ENCODE data around the gene SLC9A7. TPM values are rescaled to one million over a fixed set of nuclear protein-coding genes. Genes with fewer than 3 reads are reported as not detected.

The SLC9A7 gene
- total and polyA plus RNA-seq, 3 donors from 2014 or later: 2.6 to 8.1 (median 7.4) TPM

DNA sequence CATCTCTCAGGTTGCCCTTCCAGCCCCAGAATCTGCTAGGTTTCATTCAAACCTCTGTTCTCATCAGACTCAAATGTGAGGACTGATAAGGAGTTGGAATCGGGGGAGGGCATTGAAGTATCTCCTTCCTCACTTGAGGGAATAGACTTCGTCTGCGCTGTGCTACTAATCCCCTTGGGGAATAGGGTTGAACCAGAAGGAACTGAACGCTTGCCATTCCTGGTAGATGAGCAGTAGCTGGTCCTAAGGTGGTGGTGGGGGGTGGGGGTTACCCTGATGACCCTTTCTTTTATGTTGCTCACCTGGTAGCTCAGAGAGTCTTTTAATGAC is 692 bp upstream of the SLC9A7 start:
- DNase-seq: no peak
- Histone ChIP-seq H3K9me3 (no peaks in the 10 kb centered on the region), H3K4me3 (peak overlapping the region; percentile 41 to 48), H3K36me3 (ENCODE audit: low read depth, missing control alignments) (no peaks in the 10 kb centered on the region), H3K4me1 (no peaks in the 10 kb centered on the region), H3K27ac (no peak overlapping the region), H3K27me3 (no peaks in the 10 kb centered on the region)
- TF ChIP-seq POLR2A (IDR thresholded peaks at IDR 0.05): no peak
- TF ChIP-seq, protein P1, sequence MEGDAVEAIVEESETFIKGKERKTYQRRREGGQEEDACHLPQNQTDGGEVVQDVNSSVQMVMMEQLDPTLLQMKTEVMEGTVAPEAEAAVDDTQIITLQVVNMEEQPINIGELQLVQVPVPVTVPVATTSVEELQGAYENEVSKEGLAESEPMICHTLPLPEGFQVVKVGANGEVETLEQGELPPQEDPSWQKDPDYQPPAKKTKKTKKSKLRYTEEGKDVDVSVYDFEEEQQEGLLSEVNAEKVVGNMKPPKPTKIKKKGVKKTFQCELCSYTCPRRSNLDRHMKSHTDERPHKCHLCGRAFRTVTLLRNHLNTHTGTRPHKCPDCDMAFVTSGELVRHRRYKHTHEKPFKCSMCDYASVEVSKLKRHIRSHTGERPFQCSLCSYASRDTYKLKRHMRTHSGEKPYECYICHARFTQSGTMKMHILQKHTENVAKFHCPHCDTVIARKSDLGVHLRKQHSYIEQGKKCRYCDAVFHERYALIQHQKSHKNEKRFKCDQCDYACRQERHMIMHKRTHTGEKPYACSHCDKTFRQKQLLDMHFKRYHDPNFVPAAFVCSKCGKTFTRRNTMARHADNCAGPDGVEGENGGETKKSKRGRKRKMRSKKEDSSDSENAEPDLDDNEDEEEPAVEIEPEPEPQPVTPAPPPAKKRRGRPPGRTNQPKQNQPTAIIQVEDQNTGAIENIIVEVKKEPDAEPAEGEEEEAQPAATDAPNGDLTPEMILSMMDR (IDR thresholded peaks at IDR 0.05): no peak
- WGBS, 2 donors: 0 to 9% methylated on average over 1 to 4 of the region's 4 CpGs
- intact Hi-C loops (cut with DNase I; ENCODE audit: low total_unique reads): no loop called here

DNA sequence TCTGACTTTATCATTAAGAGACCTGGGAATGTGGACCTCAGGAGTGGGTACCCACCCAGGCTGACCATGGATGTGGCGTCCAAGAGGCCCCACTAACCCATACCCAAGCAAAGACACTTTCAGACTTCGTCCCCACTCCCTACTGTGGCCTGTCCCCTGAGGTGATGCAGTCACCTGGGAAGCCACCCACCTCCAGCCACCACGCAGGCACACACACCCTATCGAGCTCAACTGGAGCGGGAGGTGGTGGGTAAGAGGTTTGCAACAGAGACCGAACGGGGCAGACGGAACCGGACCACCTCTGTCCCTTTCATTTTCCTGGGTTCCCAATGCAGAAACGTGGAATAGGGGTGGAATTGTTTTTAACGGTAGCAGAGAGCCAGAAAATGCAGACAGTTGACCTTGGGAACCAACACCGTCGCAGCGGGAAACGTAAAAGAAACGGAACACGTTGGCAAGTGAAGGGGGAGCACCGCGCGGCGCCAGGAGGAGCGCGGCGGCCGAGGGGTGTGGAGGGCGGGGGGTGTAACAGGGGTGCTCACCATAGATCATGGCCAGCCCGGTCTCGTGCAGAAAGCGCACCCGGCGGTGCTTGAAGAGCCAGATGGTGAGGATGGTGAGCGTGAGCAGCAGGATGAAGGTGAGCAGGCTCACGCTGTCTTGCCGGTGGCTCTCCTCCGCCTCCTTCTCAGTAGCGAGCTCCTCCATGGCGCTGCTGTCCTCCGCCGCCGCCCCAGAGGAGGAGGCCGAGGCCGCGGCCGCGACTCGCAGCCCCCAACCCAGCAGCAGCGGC is 559 bp downstream of the SLC9A7 start:
- Histone ChIP-seq H3K27me3 (no peaks in the 10 kb centered on the region), H3K27ac (no peak overlapping the region), H3K36me3 (ENCODE audit: low read depth, missing control alignments) (no peaks in the 10 kb centered on the region), H3K4me3 (peak overlapping the region; percentile 48 to 49), H3K9me3 (no peaks in the 10 kb centered on the region), H3K4me1 (no peaks in the 10 kb centered on the region)
- peak; percentile 13 for DNase-seq
- no peak for TF ChIP-seq POLR2A (IDR thresholded peaks at IDR 0.05)
- intact Hi-C loops (cut with DNase I; ENCODE audit: low total_unique reads): no loop called here
- WGBS, 2 donors: 0 to 11% methylated on average over 9 to 26 of the region's 47 CpGs

DNA sequence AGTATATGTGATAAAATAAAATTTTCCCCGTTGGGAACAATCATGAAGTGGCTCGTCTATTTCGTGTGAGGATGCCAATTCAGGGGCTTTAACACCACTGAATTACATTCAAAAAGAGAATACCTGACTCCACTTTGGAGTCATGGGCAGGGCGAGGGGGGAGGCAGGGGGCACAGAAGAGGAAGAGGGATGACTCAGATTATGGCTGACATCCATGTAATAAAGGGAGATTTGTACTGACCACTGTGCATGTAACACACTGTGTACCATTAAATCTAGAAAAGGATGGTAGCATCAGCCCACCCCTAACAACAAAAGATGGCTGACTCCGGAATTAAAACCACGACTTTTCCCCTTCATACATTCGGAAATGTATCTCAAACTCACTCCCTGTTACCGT is 1.3 kb downstream of the SLC9A7 start:
- Histone ChIP-seq H3K4me3 (no peak overlapping the region), H3K27ac (no peak overlapping the region), H3K4me1 (no peaks in the 10 kb centered on the region), H3K27me3 (no peaks in the 10 kb centered on the region), H3K9me3 (no peaks in the 10 kb centered on the region), H3K36me3 (ENCODE audit: low read depth, missing control alignments) (no peaks in the 10 kb centered on the region)
- DNase-seq: no peak
- TF ChIP-seq, protein P1 (IDR thresholded peaks at IDR 0.05): no peak
- TF ChIP-seq POLR2A (IDR thresholded peaks at IDR 0.05): no peak
- intact Hi-C loops (cut with DNase I; ENCODE audit: low total_unique reads): no loop called here
- 59 to 61% methylated on average over 8 of the region's 8 CpGs for WGBS, 2 donors

DNA sequence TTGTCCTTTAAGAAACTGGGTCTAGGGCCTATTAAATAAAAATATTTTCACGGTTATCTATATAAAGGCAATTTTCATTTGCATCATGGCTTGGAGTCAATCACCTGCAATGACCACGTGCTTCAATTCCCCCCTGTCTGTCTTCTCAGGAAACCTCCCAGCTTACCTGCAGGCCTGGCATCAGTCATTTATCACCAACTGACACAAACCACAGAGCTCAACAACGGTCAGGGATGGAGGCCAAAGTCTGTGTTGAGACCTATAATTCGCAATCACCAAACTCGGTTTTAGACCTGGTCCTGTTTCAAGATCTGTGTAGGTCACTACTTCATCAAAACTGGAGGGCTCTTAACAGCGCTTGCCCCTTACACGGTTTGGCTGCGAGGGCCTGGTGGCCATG is 1.9 kb downstream of the SLC9A7 start:
- intact Hi-C loops (cut with DNase I; ENCODE audit: low total_unique reads): no loop called here
- no peak overlapping the region for H3K27ac ChIP-seq
- no peak overlapping the region for H3K4me3 ChIP-seq
- no peaks in the 10 kb centered on the region for H3K27me3 ChIP-seq
- H3K36me3 ChIP-seq (ENCODE audit: low read depth, missing control alignments): no peaks in the 10 kb centered on the region
- no peak for TF ChIP-seq POLR2A (IDR thresholded peaks at IDR 0.05)
- TF ChIP-seq, protein P1 (IDR thresholded peaks at IDR 0.05): no peak
- no peaks in the 10 kb centered on the region for H3K4me1 ChIP-seq
- no peak for DNase-seq
- H3K9me3 ChIP-seq: no peaks in the 10 kb centered on the region
- 67% methylated on average over 8 of the region's 8 CpGs; no CpG with 5 or more reads in 1 of the 2 donors for WGBS, 2 donors

DNA sequence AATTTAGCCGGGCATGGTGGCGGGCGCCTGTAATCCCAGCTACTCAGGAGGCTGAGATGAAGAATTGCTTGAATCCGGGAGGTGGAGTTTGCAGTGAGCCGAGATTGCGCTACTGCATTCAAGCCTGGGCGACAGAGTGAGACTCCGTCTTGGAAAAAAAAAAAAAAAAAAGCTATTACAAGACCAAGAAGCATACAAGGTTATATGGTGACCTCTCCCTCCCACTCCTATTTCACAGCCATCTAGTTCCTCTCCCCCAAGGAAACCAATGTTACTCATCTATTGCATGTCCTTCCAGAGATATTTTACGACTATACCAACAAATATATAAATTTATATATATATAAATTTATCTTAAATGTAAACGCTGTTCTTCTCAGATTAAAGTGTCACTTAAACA is 3.2 kb downstream of the SLC9A7 start:
- intact Hi-C loops (cut with DNase I; ENCODE audit: low total_unique reads): no loop called here
- no peak for DNase-seq

More for the DNA sequence above, 3.2 kb downstream of the SLC9A7 start:
- 59 to 90% methylated on average over 6 to 10 of the region's 10 CpGs for WGBS, 2 donors
- no peaks in the 10 kb centered on the region for H3K27me3 ChIP-seq
- H3K4me3 ChIP-seq: no peak overlapping the region
- no peaks in the 10 kb centered on the region for H3K9me3 ChIP-seq
- TF ChIP-seq, protein P1 (IDR thresholded peaks at IDR 0.05): no peak
- TF ChIP-seq POLR2A (IDR thresholded peaks at IDR 0.05): no peak
- H3K36me3 ChIP-seq (ENCODE audit: low read depth, missing control alignments): no peaks in the 10 kb centered on the region
- H3K27ac ChIP-seq: no peak overlapping the region
- H3K4me1 ChIP-seq: no peaks in the 10 kb centered on the region
